ENCODE results near the gene PLXDC2. TPM values are rescaled to one million over a fixed set of nuclear protein-coding genes. Genes with fewer than 3 reads are reported as not detected.

Gene PLXDC2
- total RNA-seq, 2 donors from 2014 or later = not detected

- H3K27ac Mint-ChIP-seq = no peak overlapping the region
Measured at GRCh38 chr10:19800161-19800560, 16.1 kb upstream of the PLXDC2 start.

GRCh38 chr10:19801369-19801768 is 14.9 kb upstream of the PLXDC2 start:
- Mint-ChIP-seq H3K36me3 (ENCODE audit: low read depth) (no peaks in the 10 kb centered on the region), H3K27ac (no peak overlapping the region), H3K9me3 (peaks cover 10% of the 10 kb centered on the region), H3K4me1 (no peaks in the 10 kb centered on the region), H3K4me3 (no peak overlapping the region), H3K27me3 (no peaks in the 10 kb centered on the region)
- no peak for ATAC-seq (replicated peaks)

More at GRCh38 chr10:19800161-19800560, 16.1 kb upstream of the PLXDC2 start:
- H3K27me3 Mint-ChIP-seq = no peaks in the 10 kb centered on the region
- H3K36me3 Mint-ChIP-seq (ENCODE audit: low read depth) = no peaks in the 10 kb centered on the region
- H3K4me1 Mint-ChIP-seq = no peaks in the 10 kb centered on the region
- H3K4me3 Mint-ChIP-seq = no peak overlapping the region
- peaks cover 10% of the 10 kb centered on the region for H3K9me3 Mint-ChIP-seq
- ATAC-seq (replicated peaks) = no peak

GRCh38 chr10:19803676-19804075 is 12.6 kb upstream of the PLXDC2 start:
- Mint-ChIP-seq H3K4me1 (no peaks in the 10 kb centered on the region), H3K36me3 (ENCODE audit: low read depth) (no peaks in the 10 kb centered on the region), H3K9me3 (peaks cover 8% of the 10 kb centered on the region), H3K27me3 (no peaks in the 10 kb centered on the region), H3K4me3 (no peak overlapping the region), H3K27ac (no peak overlapping the region)
- ATAC-seq (replicated peaks) = no peak

GRCh38 chr10:19809481-19809880 is 6.8 kb upstream of the PLXDC2 start:
- Mint-ChIP-seq H3K27ac (no peak overlapping the region), H3K36me3 (ENCODE audit: low read depth) (no peaks in the 10 kb centered on the region), H3K4me1 (no peaks in the 10 kb centered on the region), H3K4me3 (no peak overlapping the region), H3K9me3 (peaks cover 3% of the 10 kb centered on the region), H3K27me3 (peaks cover 7% of the 10 kb centered on the region)
- ATAC-seq (replicated peaks) = no peak

- Mint-ChIP-seq H3K27me3 (peaks cover 15% of the 10 kb centered on the region), H3K4me1 (no peaks in the 10 kb centered on the region), H3K4me3 (no peak overlapping the region), H3K36me3 (ENCODE audit: low read depth) (no peaks in the 10 kb centered on the region), H3K27ac (no peak overlapping the region), H3K9me3 (no peaks in the 10 kb centered on the region)
- no peak for ATAC-seq (replicated peaks)
Measured at GRCh38 chr10:19811540-19811939, 4.7 kb upstream of the PLXDC2 start.

- H3K27me3 Mint-ChIP-seq = peaks cover 18% of the 10 kb centered on the region
- H3K4me1 Mint-ChIP-seq = no peaks in the 10 kb centered on the region
- ATAC-seq (replicated peaks) = no peak
- H3K9me3 Mint-ChIP-seq = no peaks in the 10 kb centered on the region
- no peaks in the 10 kb centered on the region for H3K36me3 Mint-ChIP-seq (ENCODE audit: low read depth)
- no peak overlapping the region for H3K27ac Mint-ChIP-seq
- H3K4me3 Mint-ChIP-seq = no peak overlapping the region
Measured at GRCh38 chr10:19812976-19813375, 3.3 kb upstream of the PLXDC2 start.

GRCh38 chr10:19815036-19815730 is 1.0 kb upstream of the PLXDC2 start:
- ATAC-seq (replicated peaks) = no peak
- no peaks in the 10 kb centered on the region for H3K36me3 Mint-ChIP-seq (ENCODE audit: low read depth)
- H3K4me3 Mint-ChIP-seq = no peak overlapping the region
- H3K9me3 Mint-ChIP-seq = no peaks in the 10 kb centered on the region
- H3K27me3 Mint-ChIP-seq = peaks cover 24% of the 10 kb centered on the region
- no peak overlapping the region for H3K27ac Mint-ChIP-seq
- H3K4me1 Mint-ChIP-seq = no peaks in the 10 kb centered on the region

- no peak overlapping the region for H3K4me3 Mint-ChIP-seq
- H3K9me3 Mint-ChIP-seq = no peaks in the 10 kb centered on the region
- H3K27me3 Mint-ChIP-seq = peaks cover 24% of the 10 kb centered on the region
- H3K27ac Mint-ChIP-seq = no peak overlapping the region
- H3K36me3 Mint-ChIP-seq (ENCODE audit: low read depth) = no peaks in the 10 kb centered on the region
- no peak for ATAC-seq (replicated peaks)
- no peaks in the 10 kb centered on the region for H3K4me1 Mint-ChIP-seq
Measured at GRCh38 chr10:19815731-19816410, 361 bp upstream of the PLXDC2 start.

- no peak overlapping the region for H3K27ac Mint-ChIP-seq
- H3K27me3 Mint-ChIP-seq = peaks cover 24% of the 10 kb centered on the region
- H3K9me3 Mint-ChIP-seq = no peaks in the 10 kb centered on the region
- H3K4me3 Mint-ChIP-seq = no peak overlapping the region
- no peaks in the 10 kb centered on the region for H3K36me3 Mint-ChIP-seq (ENCODE audit: low read depth)
- ATAC-seq (replicated peaks) = no peak
- no peaks in the 10 kb centered on the region for H3K4me1 Mint-ChIP-seq
Measured at GRCh38 chr10:19817231-19817933, 1.1 kb downstream of the PLXDC2 start.

GRCh38 chr10:19818876-19819275 is 2.6 kb downstream of the PLXDC2 start:
- no peak overlapping the region for H3K27ac Mint-ChIP-seq
- H3K27me3 Mint-ChIP-seq = peaks cover 23% of the 10 kb centered on the region
- no peaks in the 10 kb centered on the region for H3K9me3 Mint-ChIP-seq
- H3K36me3 Mint-ChIP-seq (ENCODE audit: low read depth) = no peaks in the 10 kb centered on the region
- H3K4me3 Mint-ChIP-seq = no peak overlapping the region
- no peaks in the 10 kb centered on the region for H3K4me1 Mint-ChIP-seq
- no peak for ATAC-seq (replicated peaks)

- no peak for ATAC-seq (replicated peaks)
- Mint-ChIP-seq H3K27me3 (peaks cover 16% of the 10 kb centered on the region), H3K27ac (no peak overlapping the region), H3K4me1 (no peaks in the 10 kb centered on the region), H3K36me3 (ENCODE audit: low read depth) (no peaks in the 10 kb centered on the region), H3K9me3 (no peaks in the 10 kb centered on the region), H3K4me3 (no peak overlapping the region)
Measured at GRCh38 chr10:19819419-19820033, 3.3 kb downstream of the PLXDC2 start.

GRCh38 chr10:19824381-19825342 is 8.4 kb downstream of the PLXDC2 start:
- H3K4me3 Mint-ChIP-seq = no peak overlapping the region
- no peak for ATAC-seq (replicated peaks)
- H3K9me3 Mint-ChIP-seq = peaks cover 5% of the 10 kb centered on the region
- H3K27ac Mint-ChIP-seq = no peak overlapping the region
- H3K36me3 Mint-ChIP-seq (ENCODE audit: low read depth) = no peaks in the 10 kb centered on the region
- no peaks in the 10 kb centered on the region for H3K27me3 Mint-ChIP-seq
- H3K4me1 Mint-ChIP-seq = no peaks in the 10 kb centered on the region

GRCh38 chr10:19825700-19826099 is 9.5 kb downstream of the PLXDC2 start:
- no peaks in the 10 kb centered on the region for H3K36me3 Mint-ChIP-seq (ENCODE audit: low read depth)
- H3K9me3 Mint-ChIP-seq = peaks cover 5% of the 10 kb centered on the region
- H3K4me1 Mint-ChIP-seq = no peaks in the 10 kb centered on the region
- no peak overlapping the region for H3K27ac Mint-ChIP-seq
- no peak overlapping the region for H3K4me3 Mint-ChIP-seq
- H3K27me3 Mint-ChIP-seq = no peaks in the 10 kb centered on the region
- ATAC-seq (replicated peaks) = no peak

- Mint-ChIP-seq H3K4me1 (no peaks in the 10 kb centered on the region), H3K4me3 (no peak overlapping the region), H3K27ac (no peak overlapping the region), H3K27me3 (no peaks in the 10 kb centered on the region), H3K9me3 (peaks cover 8% of the 10 kb centered on the region), H3K36me3 (ENCODE audit: low read depth) (no peaks in the 10 kb centered on the region)
- ATAC-seq (replicated peaks) = no peak
Measured at GRCh38 chr10:19826712-19827111, 10.5 kb downstream of the PLXDC2 start.
